GM23248 (cell line): ENCODE data around the gene FUBP3. TPM values are rescaled to one million over a fixed set of nuclear protein-coding genes. Genes with fewer than 3 reads are reported as not detected.
"Not testable (repeated sequence)": the region's sequence is repeated elsewhere in the genome, so short reads cannot be mapped to it uniquely, and the experiment has no call there.

ENCODE experiments used
- DNase-seq: peaks from one replicate; pipeline ENCODE4 v3.0.0-alpha.2; 2015
- H2AFZ ChIP-seq: fragments of 200-600 bp; sonication (generic); 2 replicates; pipeline ENCODE4 v1.6.1; 2016; ENCODE audit warnings: antibody characterized with exemption
- H3F3A ChIP-seq: fragments of 200-600 bp; sonication (generic); 2 replicates; pipeline ENCODE4 v1.6.1; 2016; ENCODE audit warnings: mild to moderate bottlenecking, antibody characterized with exemption, mixed run types; ENCODE audit not compliant: insufficient read depth
- H3K27ac ChIP-seq: fragments of 200-600 bp; sonication (generic); 2 replicates; pipeline ENCODE4 v1.5.1; 2016; ENCODE audit warnings: mild to moderate bottlenecking
- H3K27me3 ChIP-seq: fragments of 200-600 bp; sonication (generic); replicated peaks from 2 replicates; pipeline ENCODE4 v1.6.1; 2016; ENCODE audit warnings: mild to moderate bottlenecking; ENCODE audit not compliant: insufficient read depth
- H3K36me3 ChIP-seq: fragments of 200-600 bp; sonication (generic); 2 replicates; pipeline ENCODE4 v1.6.1; 2016; ENCODE audit warnings: low read depth, mild to moderate bottlenecking
- H3K4me1 ChIP-seq: fragments of 200-600 bp; sonication (generic); 2 replicates; pipeline ENCODE4 v1.6.1; 2016; ENCODE audit warnings: mild to moderate bottlenecking; ENCODE audit not compliant: insufficient read depth
- H3K4me2 ChIP-seq: fragments of 200-600 bp; sonication (generic); one replicate; pipeline ENCODE4 v1.6.1; 2016; ENCODE audit warnings: mild to moderate bottlenecking; ENCODE audit not compliant: unreplicated experiment
- H3K4me3 ChIP-seq: fragments of 200-600 bp; sonication (generic); 2 replicates; pipeline ENCODE4 v1.5.1; 2016; ENCODE audit warnings: mild to moderate bottlenecking
- H3K79me2 ChIP-seq: fragments of 200-600 bp; sonication (generic); 2 replicates; pipeline ENCODE4 v1.6.1; 2016; ENCODE audit warnings: mild to moderate bottlenecking; ENCODE audit not compliant: insufficient read depth
- H3K9ac ChIP-seq: fragments of 200-600 bp; sonication (generic); 2 replicates; pipeline ENCODE4 v1.6.1; 2016; ENCODE audit warnings: mild to moderate bottlenecking
- H3K9me2 ChIP-seq: fragments of 200-600 bp; sonication (generic); 2 replicates; pipeline ENCODE4 v1.6.1; 2016; ENCODE audit warnings: mixed run types, mild to moderate bottlenecking, moderate library complexity; ENCODE audit not compliant: insufficient read depth
- H3K9me3 ChIP-seq: fragments of 200-600 bp; sonication (generic); one replicate; pipeline ENCODE4 v1.6.1; 2017; ENCODE audit warnings: low read depth
- H4K20me1 ChIP-seq: fragments of 200-600 bp; sonication (generic); 2 replicates; pipeline ENCODE4 v1.6.0; 2016; ENCODE audit not compliant: insufficient read depth
- EZH2 ChIP-seq: fragments of 200-600 bp; sonication (generic); IDR thresholded peaks from 2 replicates; pipeline ENCODE4 v1.6.1; 2018; ENCODE audit warnings: antibody characterized with exemption, mild to moderate bottlenecking; ENCODE audit not compliant: insufficient read depth, poor library complexity, severe bottlenecking
- EZH2phosphoT487 ChIP-seq: fragments of 200-600 bp; sonication (generic); IDR thresholded peaks from 2 replicates; pipeline ENCODE4 v1.6.1; 2018; ENCODE audit warnings: antibody characterized with exemption, moderate library complexity, mild to moderate bottlenecking, low read depth; ENCODE audit not compliant: insufficient read depth
- WGBS, 2 experiments: methylation state at CpG; one replicate each; pipeline ENCODE4 v1.1.6; 2015 to 2017; ENCODE audit warnings: low lambda C conversion rate in 2 of 2, low coverage in 1 of 2; ENCODE audit errors: missing lambda C conversion rate in 2 of 2; 5-methylcytosine and 5-hydroxymethylcytosine counted together
- in situ Hi-C: fragments of 300-500 bp; cut with MboI; formaldehyde crosslinking; loops from 2 replicates; pipeline ENCODE4 v1.15.0; 2020
- polyA plus RNA-seq: library from polyadenylated mRNA; unstranded; fragments of >200 nt; fragmentation: Nextera tagmentation; extraction: Ambion mirVana; gene quantifications from 2 replicates; pipeline ENCODE4 v1.2.1, GENCODE V29; 2016
- total RNA-seq: library from RNA; depleted of rRNA; stranded (reverse); fragments of >200 nt; shearing (Covaris generic); gene quantifications from 2 replicates; pipeline ENCODE4 v1.2.3, GENCODE V29; 2014

Gene FUBP3
- total and polyA plus RNA-seq, 2 experiments from 2014 or later = 53.5 to 55.8 TPM

DNA sequence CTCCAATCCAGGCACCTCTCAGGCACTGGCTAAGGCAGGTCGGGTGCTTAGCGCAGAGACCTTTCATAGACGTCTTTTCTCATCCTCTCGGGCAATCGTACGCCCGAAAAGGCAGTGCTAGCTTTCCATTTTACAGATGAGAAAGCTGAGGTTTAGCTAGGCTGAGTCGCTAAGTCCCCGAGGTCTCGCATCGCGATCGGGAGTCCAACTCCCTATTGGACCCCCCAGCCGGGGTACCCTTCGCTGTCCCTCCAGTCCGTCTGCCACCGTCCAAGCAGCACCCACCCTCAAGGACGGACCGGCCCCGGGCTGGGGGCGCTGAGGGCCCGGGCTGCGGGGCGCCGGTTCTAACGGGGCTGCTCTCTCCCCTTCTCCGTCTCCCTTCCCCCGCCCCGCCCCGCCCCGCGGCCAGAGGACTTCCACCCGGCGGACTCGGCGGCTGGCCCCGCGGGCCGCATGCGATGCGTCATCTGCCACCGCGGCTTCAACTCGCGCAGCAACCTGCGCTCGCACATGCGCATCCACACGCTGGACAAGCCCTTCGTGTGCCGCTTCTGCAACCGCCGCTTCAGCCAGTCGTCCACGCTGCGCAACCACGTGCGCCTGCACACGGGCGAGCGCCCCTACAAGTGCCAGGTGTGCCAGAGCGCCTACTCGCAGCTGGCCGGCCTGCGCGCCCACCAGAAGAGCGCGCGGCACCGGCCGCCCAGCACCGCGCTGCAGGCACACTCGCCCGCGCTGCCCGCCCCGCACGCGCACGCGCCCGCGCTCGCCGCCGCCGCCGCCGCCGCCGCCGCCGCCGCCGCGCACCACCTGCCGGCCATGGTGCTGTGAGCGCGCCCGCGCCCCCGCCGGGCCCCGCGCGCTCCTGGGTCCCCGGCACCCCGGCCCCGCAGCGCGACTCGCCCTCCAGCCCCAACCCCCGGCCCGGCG is 101.7 kb downstream of the FUBP3 start:
- whole genome bisulfite sequencing, 2 experiments = 5 to 7% methylated on average over 44 to 82 of the region's 116 CpGs
- DNase-seq = peak; percentile 95
- Histone ChIP-seq H3F3A (no peaks in the 10 kb centered on the region), H3K4me3 (peak overlapping the region; percentile 69), H3K27ac (no peak overlapping the region), H3K9ac (peak overlapping the region; percentile 34; the same call in 1 of the 2 replicates), H3K27me3 (no peaks in the 10 kb centered on the region), H3K4me1 (no peaks in the 10 kb centered on the region), H3K9me3 (no peaks in the 10 kb centered on the region), H3K36me3 (no peaks in the 10 kb centered on the region), H3K4me2 (peak overlapping the region; percentile 89), H3K9me2 (no peaks in the 10 kb centered on the region), H2AFZ (peak overlapping the region; percentile 83), H4K20me1 (no peaks in the 10 kb centered on the region), H3K79me2 (no peaks in the 10 kb centered on the region)
- in situ Hi-C loops = loop anchor here (10.0 to 25.0 kb wide), 3 partner anchors 196 to 569 kb away; no protein-coding TSS in a partner anchor
- TF ChIP-seq EZH2phosphoT487 = no peak
- TF ChIP-seq EZH2 = no peak

DNA sequence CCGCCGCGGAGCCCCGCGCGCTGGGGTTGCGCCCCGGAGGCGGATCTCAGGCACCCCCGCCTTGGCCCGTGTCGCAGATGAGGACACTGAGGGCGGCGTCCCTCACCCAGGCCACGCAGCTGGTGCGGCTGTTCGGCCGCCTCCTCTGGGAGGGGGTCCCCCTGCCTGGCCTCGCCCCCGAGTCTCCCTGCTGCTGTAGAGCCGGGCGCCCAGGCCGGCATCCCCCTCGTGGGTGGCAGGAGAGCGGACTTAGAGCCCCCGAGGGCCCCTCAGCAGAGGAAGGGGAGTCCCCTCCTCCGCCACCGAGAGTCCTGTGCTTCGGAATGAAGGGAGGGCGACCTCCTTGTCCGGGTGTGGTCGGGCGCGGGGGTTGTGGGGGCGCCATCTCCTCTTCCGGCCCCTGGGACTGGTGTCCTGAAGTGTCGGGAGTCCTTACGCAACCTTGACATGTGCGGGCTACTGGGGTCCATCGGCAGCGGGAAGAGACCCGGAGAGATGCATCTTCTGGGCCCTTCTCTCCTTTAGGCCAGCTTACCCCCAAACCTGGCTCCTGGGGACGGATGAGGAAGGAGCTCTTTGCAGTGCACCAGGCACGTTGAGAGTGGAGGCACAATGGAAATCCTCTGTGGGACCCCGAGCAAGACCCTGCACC is 102.5 kb downstream of the FUBP3 start:
- TF ChIP-seq EZH2 (no peak), EZH2phosphoT487 (no peak)
- Histone ChIP-seq H3F3A (no peaks in the 10 kb centered on the region), H3K27me3 (no peaks in the 10 kb centered on the region), H3K27ac (no peak overlapping the region), H3K4me3 (peak overlapping the region; percentile 69), H4K20me1 (no peaks in the 10 kb centered on the region), H3K4me1 (no peaks in the 10 kb centered on the region), H3K9me3 (no peaks in the 10 kb centered on the region), H3K36me3 (no peaks in the 10 kb centered on the region), H3K9ac (no peak overlapping the region), H3K79me2 (no peaks in the 10 kb centered on the region), H3K4me2 (peak overlapping the region; percentile 89), H2AFZ (peak overlapping the region; percentile 83), H3K9me2 (no peaks in the 10 kb centered on the region)
- DNase-seq = no peak
- 4 to 5% methylated on average over 24 to 39 of the region's 45 CpGs for WGBS, 2 experiments
- in situ Hi-C loops = loop anchor here (10.0 to 25.0 kb wide), 3 partner anchors 197 to 570 kb away; no protein-coding TSS in a partner anchor

DNA sequence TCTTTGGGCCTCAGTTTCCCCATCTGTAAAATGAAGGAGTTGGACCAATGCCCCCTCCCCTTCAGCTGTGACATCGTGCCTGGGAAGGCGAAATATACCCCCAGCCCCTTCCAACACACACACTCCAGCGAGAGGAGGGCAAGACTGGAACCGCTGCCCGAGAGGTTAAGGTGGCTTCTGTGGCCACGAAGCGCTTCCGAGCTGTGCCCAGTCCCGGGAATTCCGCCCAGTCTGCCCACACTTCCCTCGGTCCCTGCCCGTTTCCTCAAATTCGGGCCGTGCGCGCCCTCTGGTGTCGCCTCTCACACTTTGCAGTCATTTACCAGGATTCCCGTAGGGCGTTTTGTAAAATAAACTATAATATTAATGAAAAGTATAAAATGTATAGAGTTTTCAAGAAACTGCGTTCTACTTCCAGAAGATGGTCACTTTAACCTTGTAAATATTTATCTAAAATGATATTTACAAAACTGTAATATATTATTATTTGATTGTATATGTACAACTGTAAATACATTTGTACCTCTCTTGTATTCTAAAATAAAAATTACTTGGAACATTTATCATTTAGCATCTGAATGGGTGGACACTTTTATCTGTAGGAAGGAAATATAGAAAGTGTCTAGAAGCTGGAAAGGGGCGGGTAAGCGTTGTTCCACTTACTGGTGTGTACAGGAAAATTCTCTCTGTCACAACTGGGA is 103.2 kb downstream of the FUBP3 start:
- Histone ChIP-seq H2AFZ (peak overlapping the region; percentile 83; the same call in 1 of the 2 replicates), H3K4me3 (peak overlapping the region; percentile 69), H3K36me3 (no peaks in the 10 kb centered on the region), H3F3A (no peaks in the 10 kb centered on the region), H3K9ac (no peak overlapping the region), H3K27me3 (no peaks in the 10 kb centered on the region), H3K4me1 (no peaks in the 10 kb centered on the region), H3K27ac (no peak overlapping the region), H4K20me1 (no peaks in the 10 kb centered on the region), H3K79me2 (no peaks in the 10 kb centered on the region), H3K9me3 (no peaks in the 10 kb centered on the region), H3K4me2 (peak overlapping the region; percentile 89), H3K9me2 (no peaks in the 10 kb centered on the region)
- DNase-seq = peak; percentile 92
- TF ChIP-seq EZH2 = no peak
- no peak for TF ChIP-seq EZH2phosphoT487
- in situ Hi-C loops = loop anchor here (10.0 to 25.0 kb wide), 3 partner anchors 198 to 570 kb away; no protein-coding TSS in a partner anchor
- 1% methylated on average over 22 of the region's 22 CpGs for whole genome bisulfite sequencing, 2 experiments

DNA sequence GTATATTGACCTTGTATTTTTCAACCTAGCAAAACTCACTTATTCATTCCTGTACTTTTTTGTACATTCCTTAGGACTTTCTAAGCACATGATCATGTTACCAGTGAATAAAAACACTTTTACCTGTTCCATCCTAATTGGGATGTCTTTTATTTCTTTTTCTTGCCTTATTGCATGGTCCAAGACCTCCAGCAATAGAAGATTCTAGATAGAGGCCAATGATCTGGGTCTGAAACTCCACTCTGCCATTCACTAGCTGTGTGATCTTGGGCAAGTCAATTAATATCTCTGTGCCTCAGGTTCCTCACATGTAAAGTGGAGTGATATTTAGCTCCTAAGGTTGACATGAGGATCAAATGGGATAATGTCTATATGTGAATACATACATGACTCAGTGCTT is 105.7 kb downstream of the FUBP3 start:
- TF ChIP-seq EZH2phosphoT487 = no peak
- TF ChIP-seq EZH2 = no peak
- Histone ChIP-seq H3K27ac (no peak overlapping the region), H3K4me1 (no peaks in the 10 kb centered on the region), H3K9me2 (no peaks in the 10 kb centered on the region), H3K4me3 (no peak overlapping the region), H3K9me3 (no peaks in the 10 kb centered on the region), H3K27me3 (no peaks in the 10 kb centered on the region), H2AFZ (no peak overlapping the region), H4K20me1 (no peaks in the 10 kb centered on the region), H3K4me2 (no peak overlapping the region), H3K79me2 (no peaks in the 10 kb centered on the region), H3K36me3 (no peaks in the 10 kb centered on the region), H3F3A (peaks cover 7% of the 10 kb centered on the region; the same call in 1 of the 2 replicates), H3K9ac (no peak overlapping the region)
- in situ Hi-C loops = loop anchor here (10.0 to 25.0 kb wide), 3 partner anchors 200 to 573 kb away; no protein-coding TSS in a partner anchor
- no peak for DNase-seq

DNA sequence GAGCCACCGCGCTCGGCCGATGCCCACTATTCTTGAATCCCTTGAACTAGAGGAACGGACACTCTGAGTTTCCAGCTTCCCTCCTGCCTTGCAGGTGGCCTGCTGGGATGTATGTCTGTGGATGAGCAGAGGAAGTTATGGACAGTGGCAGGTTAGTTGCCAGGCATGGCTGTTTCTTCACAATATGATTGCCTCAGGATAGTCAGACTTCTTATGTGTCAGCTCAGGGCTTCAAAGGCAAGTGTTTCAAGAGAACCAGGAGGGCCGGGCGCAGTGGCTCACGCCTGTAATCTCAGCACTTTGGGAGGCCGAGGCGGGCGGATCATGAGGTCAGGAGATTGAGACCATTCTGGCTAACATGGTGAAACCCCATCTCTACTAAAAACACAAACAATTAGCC is 106.6 kb downstream of the FUBP3 start:
- not testable (repeated sequence) for H2AFZ ChIP-seq, H3K4me3 ChIP-seq, H3K27ac ChIP-seq, H3K9ac ChIP-seq, H3K27me3 ChIP-seq, H4K20me1 ChIP-seq, H3K79me2 ChIP-seq, H3K4me2 ChIP-seq, H3K4me1 ChIP-seq, H3K9me3 ChIP-seq, H3K9me2 ChIP-seq, DNase-seq, H3K36me3 ChIP-seq
- in situ Hi-C loops = loop anchor here (10.0 to 25.0 kb wide), 3 partner anchors 201 to 574 kb away; no protein-coding TSS in a partner anchor
- peaks cover 14% of the 10 kb centered on the region for H3F3A ChIP-seq
- WGBS, 2 experiments = 82 to 85% methylated on average over 11 of the region's 11 CpGs
